ENCODE results near the gene P2RX1.

Gene P2RX1

DNA sequence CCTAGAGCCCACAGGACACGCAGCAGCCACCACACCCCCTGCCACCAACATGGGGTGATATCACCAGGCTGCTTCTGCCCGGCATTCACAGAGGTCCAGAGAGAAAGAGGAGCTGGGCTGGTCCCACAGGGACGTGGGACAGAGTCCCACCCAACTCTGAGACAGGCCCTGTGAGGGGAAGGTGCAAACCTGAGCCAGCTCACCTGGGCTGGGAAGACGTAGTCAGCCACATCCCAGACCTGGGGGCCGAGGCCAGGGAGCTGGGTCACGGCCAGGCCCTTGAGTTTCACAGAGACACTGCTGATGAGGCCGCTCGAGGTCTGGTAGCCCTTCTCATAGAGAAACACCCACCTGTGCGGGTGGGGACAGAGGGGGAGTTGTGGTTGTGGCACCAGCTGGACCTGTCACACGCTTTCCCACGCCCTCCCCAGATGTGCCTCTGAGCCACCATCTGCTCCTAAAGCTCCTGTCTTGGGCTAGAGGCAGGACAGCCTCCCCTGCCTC, 11.2 kb downstream of the P2RX1 start:
- DNase-seq (ENCODE audit: low read depth): no peak

DNA sequence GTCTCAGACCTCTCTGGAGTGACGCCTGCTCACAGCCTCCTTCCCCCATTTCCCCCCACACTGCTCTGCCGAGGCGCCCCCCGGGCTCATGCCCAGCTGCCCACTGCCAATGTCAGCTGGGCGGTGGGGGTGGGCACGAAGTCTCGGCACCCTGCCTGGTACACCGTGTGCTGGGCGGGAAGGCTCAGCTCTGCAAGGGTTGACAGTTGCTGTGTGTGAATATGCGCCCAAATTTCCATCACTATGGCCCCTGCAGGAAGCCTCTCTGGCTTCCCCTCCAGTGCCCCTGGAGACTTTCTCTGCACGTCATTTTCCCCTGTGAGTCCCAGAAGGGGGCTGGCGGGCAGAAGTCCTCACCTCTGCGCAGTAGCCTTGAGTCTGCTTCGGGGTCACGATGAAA, 11.8 kb downstream of the P2RX1 start:
- DNase-seq (ENCODE audit: low read depth): no peak

DNA sequence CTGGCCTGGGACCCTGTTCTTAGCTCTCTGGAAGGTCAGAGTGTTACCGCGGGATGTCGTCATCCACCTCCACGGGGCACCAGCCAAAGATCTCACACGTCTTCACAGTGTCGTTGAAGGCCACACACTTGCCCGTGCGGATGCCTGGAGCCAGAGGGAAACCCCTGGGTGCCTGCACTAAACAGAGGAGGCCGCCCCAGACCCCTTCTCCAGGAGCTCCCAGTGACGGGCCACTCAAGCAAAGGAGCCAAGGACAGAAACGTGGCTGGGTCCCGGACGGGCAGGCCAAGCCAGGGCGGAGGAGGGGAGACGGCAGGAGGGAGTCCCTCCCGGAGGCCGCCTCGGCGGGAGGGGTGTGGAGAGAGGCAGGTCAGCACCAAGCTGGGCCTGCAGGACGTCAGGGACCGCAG, 12.4 kb downstream of the P2RX1 start:
- no peak for DNase-seq (ENCODE audit: low read depth)

DNA sequence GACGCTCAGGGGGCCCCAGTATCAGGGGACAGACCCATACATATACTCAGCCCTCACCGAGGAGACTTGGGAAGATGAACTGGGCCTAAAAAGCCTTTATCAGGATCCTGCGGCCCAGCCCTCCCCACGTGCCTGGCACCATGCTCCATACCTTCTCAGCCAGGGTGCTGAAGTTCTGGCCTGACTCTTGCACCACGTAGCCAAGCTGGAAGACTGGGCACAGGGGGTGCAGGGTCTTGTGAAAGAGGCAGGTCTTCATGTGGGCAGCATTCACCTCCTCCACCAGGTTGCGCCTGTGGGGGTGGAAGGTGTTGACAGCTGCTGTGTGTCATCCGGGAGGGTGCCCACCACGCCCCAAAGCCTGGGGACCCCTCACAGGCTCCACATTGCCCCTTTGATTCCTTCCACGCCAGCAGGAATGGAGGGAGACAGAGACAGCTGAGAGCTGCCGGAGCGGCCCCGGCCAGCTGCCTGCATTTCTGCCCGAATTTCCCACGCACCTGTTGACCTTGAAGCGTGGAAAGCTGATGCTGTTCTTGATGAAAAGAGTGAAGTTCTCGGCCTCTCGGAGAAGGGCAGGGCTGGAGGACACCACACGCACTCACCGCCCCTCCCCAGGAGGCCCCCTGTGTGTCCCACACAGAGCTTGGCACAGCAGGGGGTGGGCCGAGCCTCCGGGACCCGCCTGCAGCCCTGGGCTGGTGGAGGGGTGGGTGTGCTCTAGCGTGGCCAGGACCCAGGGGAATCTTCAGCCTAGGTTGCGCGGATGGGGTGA, 13.0 kb downstream of the P2RX1 start:
- DNase-seq (ENCODE audit: low read depth): no peak

DNA sequence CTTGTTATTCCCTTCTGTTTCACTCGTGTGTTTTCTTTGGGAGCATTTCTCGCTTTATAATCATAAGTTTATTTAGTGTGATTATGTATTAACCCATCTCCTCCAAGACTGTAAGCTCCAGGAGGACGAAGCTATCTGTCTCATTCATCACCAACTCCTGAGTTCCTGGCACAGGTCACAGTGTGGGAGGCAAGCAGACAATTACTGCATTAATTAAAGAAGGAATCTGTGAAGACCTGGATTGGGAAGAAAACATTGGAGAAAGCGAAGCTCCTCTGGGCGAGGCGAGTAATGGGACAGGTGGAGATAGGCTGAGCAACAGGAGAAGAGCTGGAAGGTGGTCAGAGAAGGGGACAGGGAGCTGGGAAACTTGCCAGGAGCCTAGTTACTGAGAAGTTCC, 15.6 kb downstream of the P2RX1 start:
- DNase-seq (ENCODE audit: low read depth): no peak

DNA sequence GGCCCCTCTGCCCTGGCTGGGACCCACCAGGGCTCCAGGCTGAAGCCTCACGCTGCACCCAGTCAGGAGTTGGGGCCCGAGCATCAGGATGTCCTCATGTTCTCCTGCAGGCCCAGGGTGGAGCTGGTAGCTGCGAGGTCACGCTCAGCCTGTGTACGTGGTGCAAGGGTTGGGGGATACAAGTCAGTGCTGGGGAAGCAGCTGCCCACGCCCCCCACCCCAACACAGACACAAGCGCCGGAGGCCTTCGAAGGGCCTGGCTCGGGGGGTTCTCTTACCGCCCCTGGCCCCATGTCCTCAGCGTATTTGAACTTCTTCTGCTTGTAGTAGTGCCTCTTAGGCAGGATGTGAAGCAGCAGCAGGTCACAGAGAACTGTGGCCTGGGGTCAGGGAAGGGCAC, 18.5 kb downstream of the P2RX1 start:
- no peak for DNase-seq (ENCODE audit: low read depth)

DNA sequence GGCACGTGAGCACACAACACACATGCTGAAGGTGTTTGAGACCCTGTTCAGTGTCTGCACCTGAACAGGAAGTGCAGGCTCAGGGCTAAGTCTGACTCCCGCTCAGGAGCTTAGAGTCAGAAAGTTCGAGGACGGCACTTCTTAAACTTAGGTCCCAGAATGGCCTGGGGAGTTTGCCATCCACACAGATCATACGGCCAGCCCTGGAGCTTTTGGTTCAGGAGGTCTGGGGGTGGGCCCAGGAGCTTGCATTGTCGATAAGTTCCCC, 19.4 kb downstream of the P2RX1 start:
- no peak for DNase-seq (ENCODE audit: low read depth)

DNA sequence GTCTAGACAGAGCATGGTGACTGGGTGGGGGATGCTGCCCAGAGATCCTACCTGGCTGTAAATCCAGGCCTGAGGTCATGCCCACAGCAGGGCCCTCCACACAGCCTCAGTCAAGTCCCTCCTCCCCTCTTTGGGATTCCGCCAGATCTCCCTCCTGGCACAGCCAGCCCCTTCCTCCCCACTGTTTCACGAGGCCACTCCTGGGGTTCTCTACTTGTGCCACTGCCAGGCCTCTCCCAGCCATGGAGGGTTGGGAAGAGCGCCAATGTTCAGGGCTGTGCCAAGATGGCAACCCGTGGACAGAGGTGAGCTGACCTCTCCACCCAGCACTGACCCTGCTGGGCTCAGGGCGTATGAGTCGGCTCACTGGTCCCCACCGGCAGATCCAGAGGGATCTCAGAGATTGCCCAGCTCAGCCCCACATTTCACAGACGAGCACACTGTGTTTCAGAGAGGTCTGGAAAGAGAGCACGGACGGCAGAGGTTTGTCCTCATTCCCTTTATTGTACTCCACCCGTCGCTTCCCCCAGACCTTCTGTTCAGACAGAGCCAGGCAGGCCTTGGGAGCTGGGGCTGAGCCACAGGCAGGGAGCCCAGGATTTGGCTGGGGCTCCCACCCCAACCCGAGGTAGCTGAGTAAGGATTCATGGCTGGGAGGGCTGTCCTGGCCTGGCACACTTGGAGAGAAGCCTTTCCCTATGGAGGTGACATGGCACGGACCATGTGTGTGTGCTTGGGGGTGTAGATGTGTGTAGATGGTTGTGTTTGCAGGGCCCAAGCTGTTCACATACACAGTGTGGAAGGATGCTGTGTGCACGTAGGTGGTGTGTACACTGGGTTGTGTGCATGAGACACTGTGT, 19.9 kb downstream of the P2RX1 start:
- DNase-seq (ENCODE audit: low read depth): no peak

DNA sequence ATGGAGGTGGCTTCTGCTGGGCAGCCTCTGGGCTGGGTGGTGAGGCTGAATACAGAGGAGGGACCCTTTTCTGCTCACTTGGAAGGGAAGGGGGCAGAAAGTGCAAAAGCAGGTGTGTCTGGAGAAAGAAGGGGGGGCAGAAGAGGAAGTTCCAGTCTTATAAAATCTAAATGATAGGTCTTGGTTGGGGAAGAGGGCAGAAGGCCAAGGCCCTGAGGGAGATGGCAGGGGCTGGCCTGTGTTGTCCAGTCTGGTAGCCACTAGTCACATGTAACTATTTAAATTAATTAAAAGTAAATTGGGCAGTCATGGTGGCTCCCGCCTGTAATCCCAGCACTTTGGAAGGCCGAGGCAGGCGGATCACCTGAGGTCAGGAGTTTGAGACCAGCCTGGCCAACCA, 20.9 kb downstream of the P2RX1 start:
- no peak for DNase-seq (ENCODE audit: low read depth)

DNA sequence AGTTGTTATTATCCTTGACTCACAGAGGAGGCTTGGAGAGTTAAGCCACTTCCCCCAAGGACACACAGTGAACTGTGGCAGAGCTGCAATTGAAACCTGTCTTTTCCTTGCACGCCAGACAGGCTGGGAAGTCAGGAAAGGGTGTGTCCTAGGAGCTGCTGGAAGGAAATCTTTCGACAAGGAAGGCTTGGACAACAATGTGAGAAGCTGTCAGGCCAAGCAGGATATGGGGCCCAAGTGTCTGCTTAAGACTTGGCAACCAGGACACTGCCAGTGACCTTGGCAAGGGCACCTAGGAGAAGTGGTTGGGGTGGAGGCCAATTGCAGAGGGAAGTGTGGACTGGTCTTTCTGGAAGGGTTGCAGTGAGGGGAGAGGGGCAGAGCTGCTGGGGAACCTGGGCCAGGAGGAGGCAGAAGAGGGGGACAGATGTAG, 21.3 kb downstream of the P2RX1 start:
- peak; percentile 53 for DNase-seq (ENCODE audit: low read depth)

DNA sequence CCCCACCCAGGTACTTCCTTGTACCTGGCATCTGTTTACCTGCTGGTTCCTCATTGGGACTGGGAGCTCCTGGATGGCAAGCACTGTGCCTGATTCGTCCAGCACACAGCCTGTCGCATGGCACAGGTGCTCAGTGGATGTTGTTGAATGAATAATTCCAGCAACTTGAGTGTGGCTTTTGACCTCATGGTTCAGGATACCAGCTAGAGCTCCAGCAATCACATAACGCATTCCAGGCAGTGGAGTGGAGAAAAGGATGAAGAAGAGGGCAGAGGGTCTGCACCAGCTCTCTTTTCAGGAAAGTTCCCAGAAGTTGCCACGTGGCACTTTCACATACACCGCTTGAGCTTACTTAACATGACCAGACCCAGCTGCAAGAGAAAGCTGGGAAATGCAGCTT, 22.1 kb downstream of the P2RX1 start:
- DNase-seq (ENCODE audit: low read depth): no peak

DNA sequence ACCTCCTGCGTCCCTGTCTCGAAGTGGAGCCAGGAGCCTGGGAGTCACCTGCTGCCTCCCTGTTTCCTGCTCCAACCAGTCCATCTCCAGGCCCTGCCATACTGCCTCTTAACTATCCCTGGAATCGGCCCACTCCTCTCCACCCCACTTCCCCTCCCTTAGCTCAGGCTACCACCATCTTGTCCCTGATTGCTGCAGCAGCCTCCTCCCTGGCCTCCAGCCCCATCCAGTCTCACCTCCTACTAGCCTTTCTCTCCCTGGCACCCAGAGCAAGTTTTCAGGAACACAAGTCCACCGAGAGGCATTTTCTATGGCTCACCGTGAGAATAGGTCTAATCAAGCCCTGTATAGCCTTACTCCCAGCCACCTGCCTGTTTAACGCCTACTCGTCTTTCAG, 22.5 kb downstream of the P2RX1 start:
- no peak for DNase-seq (ENCODE audit: low read depth)

DNA sequence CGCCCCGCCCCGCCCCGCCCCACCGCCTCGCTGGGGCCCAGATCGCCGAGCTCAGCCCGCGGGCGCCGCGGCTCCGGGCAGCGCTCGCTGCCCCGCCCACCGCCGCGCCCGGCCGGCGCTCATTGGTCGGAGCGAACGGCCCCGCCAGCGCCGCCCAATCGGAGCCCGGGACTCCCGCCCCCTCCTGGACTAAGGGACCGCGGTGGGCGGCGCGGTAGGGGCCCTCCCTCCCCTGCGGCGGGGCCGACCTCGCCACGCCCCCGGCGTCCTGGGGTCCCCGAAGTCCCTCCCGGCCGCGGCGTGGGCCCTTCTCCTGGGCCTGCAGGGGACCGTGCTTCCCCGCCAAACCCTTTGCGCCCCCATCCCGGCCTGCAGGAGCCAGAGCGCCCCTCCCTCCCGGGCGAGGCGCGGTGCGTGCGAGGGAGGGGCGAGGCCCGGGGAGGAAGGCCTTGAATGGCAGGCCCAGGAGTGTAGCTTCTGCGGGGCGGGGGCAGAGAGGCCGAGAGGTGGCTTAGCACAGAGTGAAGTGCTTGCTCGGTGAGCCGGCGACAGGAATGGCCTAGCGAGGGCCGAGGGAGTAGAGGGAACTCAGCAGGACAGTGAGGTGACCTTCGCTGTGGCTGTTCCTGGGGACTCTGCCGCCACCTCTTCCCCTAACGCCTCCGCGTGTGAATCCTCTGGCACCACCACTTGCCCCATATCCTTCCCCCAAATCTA, 23.1 kb downstream of the P2RX1 start, which contains the start of gene CAMKK1:
CAMKK1 (minus strand) TSS at position 51 of the 717 bp plus-strand sequence. CDS start 7,366 bp downstream, outside the sequence.
- peak; percentile 72 for DNase-seq (ENCODE audit: low read depth)

DNA sequence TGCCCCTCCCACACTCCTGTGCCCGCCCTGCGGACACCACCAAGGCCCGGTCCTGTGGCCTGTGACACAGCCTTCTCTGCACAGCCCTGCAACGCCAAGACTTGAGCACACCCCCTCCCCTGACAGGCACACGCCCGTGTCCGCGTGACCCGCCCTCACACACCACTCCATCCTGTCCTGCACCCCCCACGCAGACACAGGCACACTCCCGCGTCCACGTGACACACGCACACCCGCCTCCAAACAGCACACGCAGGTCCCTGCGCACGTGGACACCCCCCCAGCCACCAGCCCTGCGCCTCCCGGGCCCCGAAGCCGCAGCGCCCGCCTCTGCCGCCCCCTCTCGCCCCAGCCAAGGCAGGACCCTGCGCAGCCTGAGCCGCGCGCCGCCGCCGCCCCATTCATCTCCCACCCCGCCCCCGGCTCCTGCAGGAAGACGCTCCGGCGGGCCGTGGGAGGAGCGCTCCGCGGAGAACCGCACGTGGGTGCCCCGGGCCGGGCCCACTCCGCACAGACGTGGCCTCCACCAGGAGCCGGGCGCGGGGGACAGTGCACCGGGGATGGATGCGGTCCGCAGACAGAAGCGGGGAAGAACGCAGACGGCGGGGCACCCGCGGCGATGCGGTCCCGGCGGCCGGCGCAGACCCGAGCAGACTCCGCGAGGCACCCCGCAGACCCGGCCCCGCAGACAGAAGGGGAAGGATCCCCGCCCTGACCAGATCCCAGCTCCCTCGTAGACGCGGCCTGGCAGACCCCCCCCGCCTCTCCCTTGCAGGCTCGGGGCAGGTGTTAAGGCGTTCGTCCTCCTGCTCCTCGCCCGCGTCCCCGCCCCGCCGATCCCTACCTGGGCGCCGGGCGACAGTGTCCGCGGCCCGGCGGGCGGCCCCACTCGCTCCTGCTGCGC, 23.9 kb downstream of the P2RX1 start:
- peak; percentile 63 for DNase-seq (ENCODE audit: low read depth)

DNA sequence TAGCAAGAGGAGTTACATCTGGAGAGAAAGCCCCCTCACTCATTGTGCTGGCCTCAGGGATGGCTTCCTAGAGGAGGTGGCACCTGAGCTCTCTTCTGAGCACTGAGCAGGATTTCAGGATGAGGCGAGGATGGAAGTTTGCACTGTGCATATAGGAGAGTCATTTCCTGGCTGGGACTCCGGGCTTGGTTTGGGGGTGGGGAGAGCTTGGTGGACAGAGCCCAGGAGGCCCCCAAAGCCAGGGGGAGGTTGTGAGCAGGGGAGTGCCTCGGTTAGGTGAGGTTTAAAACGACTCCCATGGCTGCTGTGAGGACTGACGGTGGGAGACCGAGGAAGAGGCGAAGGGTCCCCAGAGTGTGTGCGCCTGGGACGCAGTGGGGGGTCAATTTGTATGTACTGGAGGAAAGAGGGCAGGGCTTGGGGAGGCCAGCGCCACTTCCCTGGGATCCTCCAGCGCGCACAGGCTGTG, 24.6 kb downstream of the P2RX1 start:
- no peak for DNase-seq (ENCODE audit: low read depth)

DNA sequence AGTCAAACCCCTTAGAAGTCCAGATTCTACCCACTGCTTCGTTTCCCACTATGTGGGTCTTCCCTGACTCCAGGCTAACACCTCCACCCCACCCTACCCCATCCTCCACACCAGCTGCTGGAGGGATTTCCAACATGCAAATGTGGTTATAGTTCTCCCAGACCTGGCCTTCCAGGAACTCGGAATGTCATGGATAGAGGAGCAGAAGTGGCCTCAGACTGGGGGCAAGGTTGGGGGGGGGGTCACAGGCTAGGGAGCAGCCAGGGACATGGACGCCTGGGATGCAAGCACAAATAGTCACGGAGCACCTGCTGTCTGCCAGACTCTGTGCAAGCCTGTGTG, 25.4 kb downstream of the P2RX1 start:
- DNase-seq (ENCODE audit: low read depth): no peak

DNA sequence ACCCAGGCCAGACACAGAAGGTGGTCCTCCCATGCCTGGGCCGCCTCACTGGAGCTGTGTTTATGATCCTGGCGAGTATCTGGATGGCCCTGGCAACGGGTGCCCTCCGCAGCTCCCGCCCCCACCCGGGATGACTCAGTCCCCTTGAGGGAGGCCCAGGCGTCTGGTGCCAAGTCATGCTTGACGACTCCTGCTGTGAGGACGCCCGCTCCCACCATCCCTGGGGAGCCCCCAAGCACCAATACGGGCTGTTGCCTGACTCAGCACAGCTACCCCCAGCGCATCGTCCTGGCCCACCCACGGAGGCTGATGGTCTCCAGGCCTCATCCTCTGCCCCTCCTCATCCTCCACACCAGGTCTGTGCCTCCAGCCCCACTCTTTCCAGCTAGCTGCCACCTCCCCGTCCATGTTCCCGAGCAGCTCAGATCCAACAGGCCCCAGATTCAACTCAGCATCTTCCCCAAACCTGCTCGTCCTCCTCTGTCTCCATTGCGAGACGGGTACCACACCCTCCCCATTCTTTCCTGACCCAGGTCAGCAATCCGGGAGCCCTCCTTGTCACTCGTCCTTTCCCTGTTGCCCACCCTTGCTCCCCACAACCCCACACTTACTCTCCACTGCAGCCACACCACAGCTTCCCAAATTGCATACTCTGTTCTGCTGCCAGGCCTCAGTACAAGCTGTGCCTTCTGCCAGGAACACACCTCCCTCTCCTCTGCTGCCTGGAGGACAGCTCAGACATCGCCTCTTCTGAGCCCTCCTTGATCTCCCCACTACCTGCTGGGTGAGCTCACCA, 26.0 kb downstream of the P2RX1 start:
- peak; percentile 84 for DNase-seq (ENCODE audit: low read depth)

DNA sequence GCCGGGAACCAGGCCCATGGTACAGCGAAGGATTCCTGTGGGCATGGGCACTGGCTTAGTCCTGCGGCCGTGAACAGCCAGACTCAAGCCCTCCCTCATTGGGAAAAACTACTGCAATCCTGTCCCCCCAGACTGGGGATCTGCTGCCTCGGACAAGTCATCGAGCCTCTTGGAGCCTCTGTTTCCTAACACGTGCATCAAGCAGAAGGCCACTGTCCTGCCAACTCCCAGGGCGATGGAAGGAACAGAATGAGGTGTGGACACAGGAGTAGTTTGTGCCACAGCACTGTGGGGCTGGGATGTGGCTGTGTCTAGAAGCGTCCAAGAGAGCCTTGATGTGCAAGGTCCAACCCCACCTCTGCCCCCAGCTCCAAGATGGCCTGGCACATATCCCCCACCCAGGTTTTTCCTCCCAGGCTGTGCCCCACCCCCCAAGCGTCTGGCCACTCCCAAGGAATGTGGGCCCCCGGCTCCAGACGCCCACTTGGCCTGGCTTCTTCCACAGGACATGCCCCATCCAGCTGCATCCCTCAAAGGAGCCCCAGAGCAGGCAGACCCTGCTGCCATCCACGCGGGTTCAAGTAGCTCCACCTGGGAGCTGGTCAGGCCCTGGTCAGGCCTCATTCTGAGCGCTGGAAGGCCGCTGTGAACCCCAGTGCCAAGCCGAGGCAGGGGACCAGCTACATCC, 26.8 kb downstream of the P2RX1 start:
- DNase-seq (ENCODE audit: low read depth): no peak

DNA sequence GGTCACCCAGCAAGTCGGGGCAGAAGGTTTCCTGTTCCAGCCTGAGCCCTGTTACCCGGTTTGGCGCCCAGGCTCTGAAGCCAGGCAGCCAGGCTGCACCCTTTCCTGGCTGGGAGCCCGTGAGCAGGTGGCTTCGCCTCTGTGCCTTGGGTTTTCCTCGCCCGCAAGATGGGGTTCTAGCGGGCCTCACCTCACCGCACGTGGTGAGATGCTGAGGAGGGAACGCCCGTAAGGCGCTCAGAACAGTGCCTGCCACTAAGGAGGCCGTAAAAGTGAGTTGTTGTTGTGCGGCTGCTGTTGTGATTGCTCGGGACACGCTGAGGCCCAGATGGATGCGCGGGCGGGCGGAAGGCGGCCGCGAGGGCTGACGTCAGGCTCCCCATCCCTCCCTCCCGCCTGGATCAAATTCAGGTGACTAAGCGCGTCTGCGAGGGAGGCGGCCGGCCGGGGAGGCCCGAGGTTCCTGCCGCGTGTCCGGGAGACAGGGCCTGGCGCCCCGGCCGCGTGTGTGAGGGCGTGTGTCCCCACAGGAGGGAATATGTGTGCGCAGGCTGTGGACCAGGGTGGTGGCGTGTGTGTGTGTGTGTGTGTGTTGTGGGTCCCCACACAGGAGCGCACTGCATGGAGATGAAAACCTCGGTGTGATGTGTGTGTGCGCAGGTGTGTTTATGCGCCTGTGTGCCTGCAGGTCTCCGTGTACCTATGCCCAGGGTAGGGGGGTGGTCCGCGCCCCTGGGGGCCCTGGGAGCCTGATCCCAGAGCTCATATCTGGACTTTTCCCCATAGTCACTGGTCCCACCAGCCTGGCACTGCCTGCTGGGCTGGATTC, 27.7 kb downstream of the P2RX1 start:
- DNase-seq (ENCODE audit: low read depth): peak; percentile 94
